BJ (cell line): ENCODE data around the gene HOOK1. TPM values are rescaled to one million over a fixed set of nuclear protein-coding genes. Genes with fewer than 3 reads are reported as not detected.

Experiments used
- CTCF ChIA-PET: fragments of 350-600 bp; formaldehyde crosslinking; extraction: SDS; loops from one replicate; lab custom pipeline; 2021; ENCODE audit warnings: antibody characterized with exemption, inconsistent platforms; lab: Yijun Ruan, JAX
- POLR2A ChIA-PET: fragments of 300-600 bp; sonication (Branson Sonifier 250); formaldehyde crosslinking; extraction: SDS; loops from one replicate; lab custom pipeline; 2021; ENCODE audit warnings: antibody characterized with exemption; lab: Charles Lee
- DNase-seq: peaks from one replicate; pipeline ENCODE4 v3.0.0-alpha.2; 2011; ENCODE audit warnings: low read depth
- H3K27me3 ChIP-seq: 2 replicates; pipeline ENCODE4 v1.6.0; 2011; ENCODE audit warnings: low read length; ENCODE audit not compliant: control insufficient read depth, insufficient read depth
- H3K36me3 ChIP-seq: 2 replicates; pipeline ENCODE4 v1.5.1; 2011; ENCODE audit warnings: low read length; ENCODE audit not compliant: control insufficient read depth, insufficient read depth
- H3K4me3 ChIP-seq: 2 replicates; pipeline ENCODE4 v1.5.1; 2011; ENCODE audit warnings: low read depth, mild to moderate bottlenecking, control low read depth, low read length
- polyA plus RNA-seq: library from polyadenylated mRNA; depleted of rRNA; stranded (reverse); fragments of >200 nt; gene quantifications from 2 replicates; pipeline ENCODE4 v1.2.3, GENCODE V29; 2011
- TF ChIP-seq, protein P1 (sequence below): IDR thresholded peaks from 2 replicates; pipeline ENCODE4 v1.5.1; 2011; ENCODE audit warnings: low read depth, mild to moderate bottlenecking, control low read depth, inconsistent platforms, low read length, moderate library complexity; ENCODE audit not compliant: insufficient read depth

The HOOK1 gene
- polyA plus RNA-seq, 1 experiment = not detected

DNA sequence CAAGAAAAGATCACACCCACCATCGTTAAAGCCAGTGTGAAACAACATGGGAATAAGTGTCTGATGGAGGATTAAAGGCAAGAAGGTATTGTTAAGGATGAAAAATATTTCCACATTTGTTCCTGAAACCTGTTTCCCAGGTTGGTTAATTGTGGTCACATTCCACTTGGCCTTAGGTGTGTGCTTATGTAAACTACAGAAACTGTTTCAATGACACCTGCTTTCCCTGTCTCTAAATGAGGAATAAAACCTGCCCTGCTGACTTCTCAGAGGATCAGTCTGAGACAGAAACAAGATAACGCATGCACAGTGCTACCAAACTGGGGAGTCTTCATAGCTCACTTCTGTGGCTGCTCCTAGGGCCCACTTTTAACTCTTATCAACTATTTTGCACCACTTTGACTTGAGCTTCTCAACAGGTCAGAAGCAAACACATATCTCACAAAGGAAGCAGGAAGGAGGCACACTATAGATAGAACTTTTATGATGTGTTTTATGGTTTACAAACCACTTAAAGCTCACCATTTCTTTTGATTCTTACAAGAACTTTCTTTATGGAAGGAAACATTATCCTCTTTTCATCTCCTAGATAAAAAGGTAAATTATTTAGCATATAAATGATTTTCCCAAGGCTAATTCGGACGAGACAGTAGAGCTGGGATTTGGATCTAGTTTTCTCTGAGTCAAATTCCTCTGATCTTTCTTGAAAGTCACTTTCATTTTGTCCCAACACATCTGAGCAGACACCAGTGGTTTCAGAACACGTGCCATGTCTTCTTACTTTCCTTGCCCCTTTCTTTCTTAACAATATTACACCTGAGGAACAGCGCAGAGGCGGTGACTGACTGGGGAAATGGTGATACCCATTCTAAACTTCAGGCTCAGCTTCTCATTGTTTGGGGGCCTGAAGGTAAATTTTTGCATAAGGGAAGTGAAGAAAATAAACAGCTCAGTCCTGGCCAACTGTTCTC, 78.4 kb downstream of the HOOK1 start:
- CTCF ChIA-PET = interaction anchor here (1.6 to 1.8 kb wide), 2 partner anchors 10 to 54 kb away, joined by 5 read pairs; no protein-coding TSS in a partner anchor
- no peaks in the 10 kb centered on the region for H3K27me3 ChIP-seq
- TF ChIP-seq, protein P1, sequence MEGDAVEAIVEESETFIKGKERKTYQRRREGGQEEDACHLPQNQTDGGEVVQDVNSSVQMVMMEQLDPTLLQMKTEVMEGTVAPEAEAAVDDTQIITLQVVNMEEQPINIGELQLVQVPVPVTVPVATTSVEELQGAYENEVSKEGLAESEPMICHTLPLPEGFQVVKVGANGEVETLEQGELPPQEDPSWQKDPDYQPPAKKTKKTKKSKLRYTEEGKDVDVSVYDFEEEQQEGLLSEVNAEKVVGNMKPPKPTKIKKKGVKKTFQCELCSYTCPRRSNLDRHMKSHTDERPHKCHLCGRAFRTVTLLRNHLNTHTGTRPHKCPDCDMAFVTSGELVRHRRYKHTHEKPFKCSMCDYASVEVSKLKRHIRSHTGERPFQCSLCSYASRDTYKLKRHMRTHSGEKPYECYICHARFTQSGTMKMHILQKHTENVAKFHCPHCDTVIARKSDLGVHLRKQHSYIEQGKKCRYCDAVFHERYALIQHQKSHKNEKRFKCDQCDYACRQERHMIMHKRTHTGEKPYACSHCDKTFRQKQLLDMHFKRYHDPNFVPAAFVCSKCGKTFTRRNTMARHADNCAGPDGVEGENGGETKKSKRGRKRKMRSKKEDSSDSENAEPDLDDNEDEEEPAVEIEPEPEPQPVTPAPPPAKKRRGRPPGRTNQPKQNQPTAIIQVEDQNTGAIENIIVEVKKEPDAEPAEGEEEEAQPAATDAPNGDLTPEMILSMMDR = no peak
- no peak overlapping the region for H3K4me3 ChIP-seq
- DNase-seq = no peak
- H3K36me3 ChIP-seq = no peaks in the 10 kb centered on the region
- POLR2A ChIA-PET = no interaction called here

DNA sequence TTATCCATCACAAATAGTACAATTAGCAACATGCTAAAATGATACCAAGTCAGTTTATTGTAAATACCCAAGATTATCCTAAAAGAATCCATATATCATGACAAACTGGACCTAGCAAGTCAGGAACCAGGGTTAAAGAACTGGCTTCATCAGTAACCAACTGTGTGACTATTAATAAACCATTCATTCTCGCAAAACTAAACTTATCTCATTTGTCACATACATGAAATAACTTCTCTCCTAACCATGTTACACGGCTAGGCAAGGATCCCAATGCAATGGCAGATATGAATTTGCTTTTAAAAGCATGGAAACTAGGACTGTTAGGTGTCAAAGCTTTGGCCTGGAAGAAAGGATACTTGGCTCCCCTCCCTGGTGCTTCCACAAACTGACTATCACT, 82.4 kb downstream of the HOOK1 start:
- TF ChIP-seq, protein P1 = no peak
- DNase-seq = no peak
- Histone ChIP-seq H3K36me3 (no peaks in the 10 kb centered on the region), H3K27me3 (no peaks in the 10 kb centered on the region), H3K4me3 (no peak overlapping the region)
- CTCF ChIA-PET = interaction anchor here (0.5 kb wide), 1 partner anchor 30 kb away, joined by 4 read pairs; no protein-coding TSS in a partner anchor
- POLR2A ChIA-PET = no interaction called here

GRCh38 chr1:59898927-59899326, 84.2 kb downstream of the HOOK1 start:
- TF ChIP-seq, protein P1 = no peak
- H3K36me3 ChIP-seq = no peaks in the 10 kb centered on the region
- no peaks in the 10 kb centered on the region for H3K27me3 ChIP-seq
- no peak for DNase-seq
- CTCF ChIA-PET = no interaction called here
- no peak overlapping the region for H3K4me3 ChIP-seq
- POLR2A ChIA-PET = no interaction called here

GRCh38 chr1:59900640-59901039, 85.9 kb downstream of the HOOK1 start:
- H3K27me3 ChIP-seq = no peaks in the 10 kb centered on the region
- H3K4me3 ChIP-seq = no peak overlapping the region
- no peak for DNase-seq
- POLR2A ChIA-PET = no interaction called here
- H3K36me3 ChIP-seq = no peaks in the 10 kb centered on the region
- TF ChIP-seq, protein P1 = no peak
- CTCF ChIA-PET = no interaction called here

DNA sequence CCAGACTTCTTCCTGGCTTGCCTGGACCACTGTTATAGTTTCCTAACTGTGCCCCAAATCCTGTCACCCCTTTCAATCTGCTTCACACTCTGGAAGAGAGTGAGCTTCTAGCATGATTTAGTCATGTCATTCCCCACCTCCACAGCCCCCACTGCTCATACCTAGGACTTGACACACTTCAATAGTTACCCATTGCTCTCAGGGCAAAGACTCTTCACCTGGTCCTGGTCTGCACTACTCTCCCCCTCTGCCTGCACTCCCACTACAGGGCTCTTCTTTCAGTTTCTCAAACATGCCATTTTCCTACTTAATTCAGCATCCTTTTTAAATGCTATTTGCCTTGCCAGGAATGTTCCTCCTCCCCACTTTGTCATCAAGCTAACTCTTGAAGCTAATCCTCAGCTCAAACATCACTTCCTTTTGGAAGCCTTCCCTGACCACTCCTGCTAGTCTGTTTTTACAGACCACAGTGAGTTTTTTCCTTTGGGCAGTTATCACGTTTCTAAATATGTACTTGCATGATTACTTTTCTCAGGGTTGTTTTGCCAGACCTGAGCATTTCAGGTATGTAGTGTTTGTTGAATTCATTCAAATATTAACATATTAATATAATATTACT, 87.1 kb downstream of the HOOK1 start:
- H3K27me3 ChIP-seq = no peaks in the 10 kb centered on the region
- ChIA-PET POLR2A (no interaction called here), CTCF (interaction anchor here (1.3 kb wide), 1 partner anchor 46 kb away, joined by 3 read pairs; no protein-coding TSS in a partner anchor)
- TF ChIP-seq, protein P1 = no peak
- H3K4me3 ChIP-seq = no peak overlapping the region
- H3K36me3 ChIP-seq = no peaks in the 10 kb centered on the region
- no peak for DNase-seq
